ENCODE results near the gene TOM1L2.
"Not testable (repeated sequence)": the region's sequence is repeated elsewhere in the genome, so short reads cannot be mapped to it uniquely, and the experiment has no call there.

The TOM1L2 gene

GRCh38 chr17:17971431-17972125 is 622 bp downstream of the TOM1L2 start:
- no peak for DNase-seq (ENCODE audit: low spot score)
- FAIRE-seq = no peak

- DNase-seq (ENCODE audit: low spot score) = no peak
- FAIRE-seq = no peak
Observed at GRCh38 chr17:17970699-17971430, 1.3 kb downstream of the TOM1L2 start.

GRCh38 chr17:17966399-17966798 is 5.8 kb downstream of the TOM1L2 start:
- DNase-seq (ENCODE audit: low spot score) (no peak), FAIRE-seq (no peak)

GRCh38 chr17:17965152-17965721 is 7.0 kb downstream of the TOM1L2 start:
- DNase-seq (ENCODE audit: low spot score) (no peak), FAIRE-seq (no peak)

GRCh38 chr17:17964710-17965109 is 7.5 kb downstream of the TOM1L2 start:
- FAIRE-seq = no peak

GRCh38 chr17:17963694-17964436 is 8.3 kb downstream of the TOM1L2 start:
- FAIRE-seq (no peak), DNase-seq (ENCODE audit: low spot score) (no peak)

More at GRCh38 chr17:17964710-17965109, 7.5 kb downstream of the TOM1L2 start:
- no peak for DNase-seq (ENCODE audit: low spot score)

GRCh38 chr17:17963066-17963465 is 9.1 kb downstream of the TOM1L2 start:
- no peak for DNase-seq (ENCODE audit: low spot score)
- FAIRE-seq = no peak

- DNase-seq (ENCODE audit: low spot score) (no peak), FAIRE-seq (no peak)
Observed at GRCh38 chr17:17960500-17961030, 11.6 kb downstream of the TOM1L2 start.

GRCh38 chr17:17959520-17960361 is 12.5 kb downstream of the TOM1L2 start:
- FAIRE-seq = no peak

GRCh38 chr17:17958982-17959381 is 13.2 kb downstream of the TOM1L2 start:
- DNase-seq (ENCODE audit: low spot score) (no peak), FAIRE-seq (no peak)

More at GRCh38 chr17:17959520-17960361, 12.5 kb downstream of the TOM1L2 start:
- DNase-seq (ENCODE audit: low spot score) = no peak

- DNase-seq (ENCODE audit: low spot score) (no peak), FAIRE-seq (no peak)
Observed at GRCh38 chr17:17957584-17957916, 14.7 kb downstream of the TOM1L2 start.

- not testable (repeated sequence) for FAIRE-seq
Observed at GRCh38 chr17:17955790-17956341, 16.3 kb downstream of the TOM1L2 start.

GRCh38 chr17:17954079-17954478 is 18.1 kb downstream of the TOM1L2 start:
- no peak for FAIRE-seq
- DNase-seq (ENCODE audit: low spot score) = no peak

More at GRCh38 chr17:17955790-17956341, 16.3 kb downstream of the TOM1L2 start:
- DNase-seq (ENCODE audit: low spot score) = not testable (repeated sequence)

- DNase-seq (ENCODE audit: low spot score) = no peak
Observed at GRCh38 chr17:17952691-17953090, 19.5 kb downstream of the TOM1L2 start.

GRCh38 chr17:17951524-17951923 is 20.7 kb downstream of the TOM1L2 start:
- FAIRE-seq = no peak
- no peak for DNase-seq (ENCODE audit: low spot score)

More at GRCh38 chr17:17952691-17953090, 19.5 kb downstream of the TOM1L2 start:
- FAIRE-seq = no peak

GRCh38 chr17:17950806-17951205 is 21.4 kb downstream of the TOM1L2 start:
- DNase-seq (ENCODE audit: low spot score) (no peak), FAIRE-seq (no peak)

GRCh38 chr17:17950347-17950746 is 21.9 kb downstream of the TOM1L2 start:
- no peak for DNase-seq (ENCODE audit: low spot score)
- no peak for FAIRE-seq

- DNase-seq (ENCODE audit: low spot score) (no peak), FAIRE-seq (no peak)
Observed at GRCh38 chr17:17947966-17948365, 24.2 kb downstream of the TOM1L2 start.

- FAIRE-seq = no peak
- DNase-seq (ENCODE audit: low spot score) = no peak
Observed at GRCh38 chr17:17947309-17947708, 24.9 kb downstream of the TOM1L2 start.

GRCh38 chr17:17946093-17946492 is 26.1 kb downstream of the TOM1L2 start:
- no peak for FAIRE-seq
- no peak for DNase-seq (ENCODE audit: low spot score)

Data from urothelium cell line (cell line).